ENCODE results near the gene ZNF575.

GRCh38 chr19:43533546-43534304 lies 737 bp downstream of the ZNF575 start:
- TF ChIP-seq CTCF (IDR thresholded peaks at IDR 0.05), result no peak
- TF ChIP-seq HMGA2 (CRISPR knock-in tag; IDR thresholded peaks at IDR 0.05), result no peak
- no peak for TF ChIP-seq FOXP1 (CRISPR knock-in tag; IDR thresholded peaks at IDR 0.05; ENCODE audit: borderline replicate concordance)
- no peak for TF ChIP-seq ATF1 (CRISPR knock-in tag; IDR thresholded peaks at IDR 0.05)
- no peak for TF ChIP-seq ZMAT4 (CRISPR knock-in tag; IDR thresholded peaks at IDR 0.05)
- no peak for TF ChIP-seq ATF3 (CRISPR knock-in tag; conservative IDR thresholded peaks at IDR 0.05)
- no peak for TF ChIP-seq ATF2 (CRISPR knock-in tag; IDR thresholded peaks at IDR 0.05; ENCODE audit: borderline replicate concordance, low read depth)

Data from WTC11 (cell line).